GM18499 (cell line): ENCODE data around the gene CA12.

Experiments used
- ATAC-seq: cut with Tn5 transposase; IDR thresholded peaks from one replicate; pipeline ENCODE4 v1.9.1; 2021; ENCODE audit warnings: moderate number of reproducible peaks; ENCODE audit not compliant: insufficient read depth, unreplicated experiment

The CA12 gene

GRCh38 chr15:63277893-63278456, 103.7 kb downstream of the CA12 start:
- ATAC-seq = no peak

- ATAC-seq = no peak
Measured at GRCh38 chr15:63277038-63277892, 104.4 kb downstream of the CA12 start, which contains the start of gene APH1B. Gene APH1B, plus strand, starts transcription at chr15:63277605. Its CDS starts 19 bp downstream, at chr15:63277624.

GRCh38 chr15:63276342-63277037, 105.2 kb downstream of the CA12 start:
- ATAC-seq = no peak

DNA sequence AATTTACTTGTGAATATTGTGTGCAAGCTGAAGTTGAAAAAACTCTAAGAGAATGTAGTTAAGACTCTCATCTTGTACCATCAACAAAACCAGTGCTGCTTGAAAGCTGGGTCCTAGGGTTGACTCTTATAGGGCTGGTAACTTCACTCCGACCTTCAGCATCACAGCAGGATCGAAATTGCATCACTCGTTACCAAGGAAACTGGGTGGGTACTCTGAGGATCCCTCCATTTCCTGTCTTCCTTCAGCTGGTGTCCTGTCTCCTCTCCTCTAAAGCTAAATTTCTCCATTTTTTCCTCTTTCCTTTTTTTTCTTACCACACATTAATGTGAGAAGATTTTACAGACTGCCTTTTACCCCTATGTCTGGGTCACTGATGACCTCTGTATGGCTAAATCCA, 107.2 kb downstream of the CA12 start:
- ATAC-seq = no peak
